GM12878 (cell line): Measurements from ENCODE around the gene FAM118B. TPM values are rescaled to one million over a fixed set of nuclear protein-coding genes. Genes with fewer than 3 reads are reported as not detected.

Experiments
- ATAC-seq: fragments of 200-7000 bp; cut with Tn5 transposase; 3 replicates; pipeline ENCODE4 v1.9.1; 2020; ENCODE audit warnings: mild to moderate bottlenecking, moderate library complexity
- BruUV-seq: library from RNA; stranded (reverse); fragments of 400-500 nt; replicated peaks from 2 replicates; lab custom pipeline; 2021; lab: Mats Ljungman, UMichigan
- CTCF ChIA-PET: fragments of 300-600 bp; sonication (Branson Sonifier 250); formaldehyde crosslinking; extraction: SDS; loops from one replicate; lab custom pipeline; 2021; ENCODE audit warnings: inconsistent platforms; lab: Yijun Ruan, JAX
- POLR2A ChIA-PET: fragments of 350-600 bp; formaldehyde crosslinking; extraction: SDS; loops from one replicate; lab custom pipeline; 2021; ENCODE audit warnings: inconsistent platforms; lab: Charles Lee
- RAD21 ChIA-PET: fragments of 300-600 bp; sonication (Branson Sonifier 250); formaldehyde crosslinking; loops from one replicate; lab custom pipeline; 2023; ENCODE audit warnings: antibody characterized with exemption; ENCODE audit not compliant: unreplicated experiment; lab: Charles Lee
- SMC1A ChIA-PET: fragments of 300-600 bp; sonication (Branson Sonifier 250); formaldehyde crosslinking; loops from one replicate; lab custom pipeline; 2023; ENCODE audit not compliant: unreplicated experiment, uncharacterized antibody; lab: Charles Lee
- DNase-seq: peaks from one replicate; pipeline ENCODE4 v3.0.0-alpha.2; 2011; ENCODE audit warnings: low read depth, low spot score
- FAIRE-seq: peaks from 3 replicates; lab custom pipeline; 2011; peaks lifted over from hg19 to GRCh38; lab: Jason Lieb, UNC
- H2AFZ ChIP-seq: 2 replicates; pipeline ENCODE4 v1.6.0; 2011; ENCODE audit warnings: low read depth, low read length, control low read depth; ENCODE audit not compliant: control insufficient read depth
- H3K27ac ChIP-seq: 2 replicates; pipeline ENCODE4 v1.5.1; 2011; ENCODE audit warnings: control low read depth; ENCODE audit not compliant: control insufficient read depth, insufficient read depth
- H3K27me3 ChIP-seq, 2 experiments: replicated peaks in 1 of 2; 2 replicates each; pipeline versions ENCODE4 v1.6.0 to v1.6.1; 2011; ENCODE audit warnings: low read length in 1 of 2; ENCODE audit not compliant: control insufficient read depth in 2 of 2, insufficient read depth in 2 of 2
- H3K36me3 ChIP-seq, 2 experiments: 2 replicates each; pipeline ENCODE4 v1.5.1; 2011; ENCODE audit warnings: low read length in 1 of 2; ENCODE audit not compliant: control insufficient read depth in 2 of 2, insufficient read depth in 2 of 2
- H3K4me1 ChIP-seq: 2 replicates; pipeline ENCODE4 v1.6.1; 2011; ENCODE audit warnings: mild to moderate bottlenecking, low read length, moderate library complexity, mixed read lengths; ENCODE audit not compliant: control insufficient read depth, insufficient read depth
- H3K4me2 ChIP-seq: 2 replicates; pipeline ENCODE4 v1.6.0; 2011; ENCODE audit warnings: control low read depth; ENCODE audit not compliant: control insufficient read depth, insufficient read depth
- H3K4me3 ChIP-seq: fragments of 200-600 bp; sonication (generic); 2 replicates; pipeline ENCODE4 v1.5.1; 2016
- H3K79me2 ChIP-seq: 2 replicates; pipeline ENCODE4 v1.6.0; 2011; ENCODE audit warnings: low read length; ENCODE audit not compliant: control insufficient read depth, insufficient read depth
- H3K9ac ChIP-seq: 2 replicates; pipeline ENCODE4 v1.8.0; 2011; ENCODE audit warnings: low read length, control low read depth, mixed read lengths; ENCODE audit not compliant: control insufficient read depth, insufficient read depth
- H3K9me3 ChIP-seq: replicated peaks from 3 replicates; pipeline ENCODE4 v1.5.1; 2011; ENCODE audit warnings: mild to moderate bottlenecking, low read length; ENCODE audit not compliant: control insufficient read depth, insufficient read depth
- H4K20me1 ChIP-seq: 2 replicates; pipeline ENCODE4 v1.6.0; 2011; ENCODE audit not compliant: control insufficient read depth, insufficient read depth
- IKZF2 ChIP-seq, 2 experiments: fragments of 450-650 bp; IDR thresholded peaks; 2 replicates each; pipeline ENCODE4 v1.6.1; 2017; ENCODE audit warnings: mild to moderate bottlenecking in 2 of 2, moderate library complexity in 2 of 2
- IRF4 ChIP-seq: IDR thresholded peaks from 2 replicates; pipeline ENCODE4 v1.6.1; 2011; ENCODE audit warnings: low read depth, low read length
- NFYB ChIP-seq: IDR thresholded peaks from 2 replicates; pipeline ENCODE4 v1.6.1; 2011; ENCODE audit warnings: low read depth, mild to moderate bottlenecking, low read length, improper control_type of control experiment, moderate library complexity; ENCODE audit not compliant: insufficient read depth
- YY1 ChIP-seq: IDR thresholded peaks from 2 replicates; pipeline ENCODE4 v1.6.1; 2011; ENCODE audit warnings: low read depth, mild to moderate bottlenecking, low read length
- WGBS: methylation state at CpG from one replicate; pipeline ENCODE4 v1.1.6; 2016; ENCODE audit warnings: low lambda C conversion rate; ENCODE audit not compliant: insufficient replicate concordance, insufficient coverage; ENCODE audit errors: missing lambda C conversion rate; 5-methylcytosine and 5-hydroxymethylcytosine counted together
- in situ Hi-C: fragments of 300-500 bp; cut with MboI; formaldehyde crosslinking; loops from 9 replicates; pipeline ENCODE4 v1.14.3; 2018; ENCODE audit warnings: mixed read lengths
- intact Hi-C: fragments of 100-400 bp; cut with micrococcal nuclease; formaldehyde crosslinking; loops from one replicate; pipeline ENCODE4 v1.14.2; 2022; ENCODE audit not compliant: unreplicated experiment
- polyA plus RNA-seq, 11 experiments: library from polyadenylated mRNA; depleted of rRNA in 4 of 11; unstranded in 6 of 11; stranded (reverse) in 5 of 11; fragments of >200 nt; fragmentation: Nextera tagmentation in 4 of 11; fragmentation: Illumina TruSeq in 1 of 11; extraction: Ambion mirVana in 4 of 11; extraction: Trizol in 1 of 11; gene quantifications; 1 replicate in 1 of 11; 2 replicates in 10 of 11; pipeline versions ENCODE4 v1.2.1 to v1.2.3, GENCODE V29; 2011 to 2016; ENCODE audit warnings: inconsistent platforms in 2 of 11, missing spikeins in 2 of 11, low read depth in 1 of 11
- total RNA-seq, 4 experiments: library from RNA; depleted of rRNA in 3 of 4; stranded (reverse); fragments of >200 nt in 3 of 4; fragmentation: Illumina TruSeq in 1 of 4; extraction: Trizol in 1 of 4; gene quantifications; 2 replicates each; pipeline versions ENCODE4 v1.2.1 to v1.2.3, GENCODE V29; 2013 to 2021
- TF ChIP-seq, protein P1 (sequence below): fragments of 450-650 bp; IDR thresholded peaks from 2 replicates; pipeline ENCODE4 v1.6.1; 2017; ENCODE audit warnings: borderline replicate concordance

Gene FAM118B
- total and polyA plus RNA-seq, 10 of the 15 experiments (the other 5 are each of a cell fraction or from before 2014, with no cell fraction given): 12.8 to 29.7 (median 16.5) TPM

- Histone ChIP-seq H3K9me3 (no peaks in the 10 kb centered on the region), H3K36me3 (0 out of 4 replicates have a peak, but pooled peaks cover 0 to 6% of the 10 kb centered on the region in 2 experiments), H3K9ac (peak overlapping the region; percentile 97), H4K20me1 (no peaks in the 10 kb centered on the region), H3K4me2 (peak overlapping the region; percentile 83), H2AFZ (peak overlapping the region; percentile 93), H3K4me3 (peak overlapping the region; percentile 96)
- RAD21 ChIA-PET: interaction anchor here (1.0 to 2.7 kb wide), 4 partner anchors 11 to 93 kb away, joined by 4 to 7 read pairs (median 4); partner anchors contain the start of genes FAM118B and RPUSD4
- SMC1A ChIA-PET: interaction anchor here (0.9 to 3.5 kb wide), 7 partner anchors 8 to 176 kb away, joined by 3 to 14 read pairs (median 5); partner anchors contain the start of genes FOXRED1 and SRPRA
- peak; percentile 47 for FAIRE-seq
- DNase-seq: no peak
- intact Hi-C loops: loop anchor here (1.0 to 2.0 kb wide), 2 partner anchors 20 to 36 kb away; partner anchors contain the start of genes FOXRED1 and SRPRA
- CTCF ChIA-PET: interaction anchor here (0.6 to 10.0 kb wide), 3 partner anchors 9 to 178 kb away, joined by 3 to 232 read pairs (median 3); no protein-coding TSS in a partner anchor
- WGBS: under 1% methylated on average over 12 of the region's 12 CpGs
- in situ Hi-C loops: no loop called here
- TF ChIP-seq IRF4 (0 out of 2 replicates have a peak, but pooled peaks have one; percentile 3), IKZF2 (IDR thresholded peaks at IDR 0.05) (peak in 1 of 2 experiments; percentile 9; a peak in 1 of 4 replicates), YY1 (peak; percentile 35; the same call in 1 of the 2 replicates), NFYB (0 out of 2 replicates have a peak, but pooled peaks have one; percentile 3)
- TF ChIP-seq, protein P1, sequence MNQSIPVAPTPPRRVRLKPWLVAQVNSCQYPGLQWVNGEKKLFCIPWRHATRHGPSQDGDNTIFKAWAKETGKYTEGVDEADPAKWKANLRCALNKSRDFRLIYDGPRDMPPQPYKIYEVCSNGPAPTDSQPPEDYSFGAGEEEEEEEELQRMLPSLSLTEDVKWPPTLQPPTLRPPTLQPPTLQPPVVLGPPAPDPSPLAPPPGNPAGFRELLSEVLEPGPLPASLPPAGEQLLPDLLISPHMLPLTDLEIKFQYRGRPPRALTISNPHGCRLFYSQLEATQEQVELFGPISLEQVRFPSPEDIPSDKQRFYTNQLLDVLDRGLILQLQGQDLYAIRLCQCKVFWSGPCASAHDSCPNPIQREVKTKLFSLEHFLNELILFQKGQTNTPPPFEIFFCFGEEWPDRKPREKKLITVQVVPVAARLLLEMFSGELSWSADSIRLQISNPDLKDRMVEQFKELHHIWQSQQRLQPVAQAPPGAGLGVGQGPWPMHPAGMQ: no peak
- TF ChIP-seq, all 136 proteins: peak for 4
- POLR2A ChIA-PET: interaction anchor here (0.6 to 1.3 kb wide), 6 partner anchors 11 to 116 kb away, joined by 3 to 5 read pairs (median 4); partner anchors contain the start of gene ST3GAL4
- Histone ChIP-seq H3K27ac (peak overlapping the region; percentile 92), H3K27me3 (no peaks in the 10 kb centered on the region), H3K79me2 (peaks cover 25% of the 10 kb centered on the region), H3K4me1 (peaks cover 11% of the 10 kb centered on the region)
- BruUV-seq: TSS peak; percentile 80
- ATAC-seq: peak; percentile 74
Measured at GRCh38 chr11:126304457-126305075, 93.0 kb downstream of the FAM118B start.
